Osteocyte (in vitro differentiated cells): Measurements from ENCODE around the gene CELF4. TPM values are rescaled to one million over a fixed set of nuclear protein-coding genes. Genes with fewer than 3 reads are reported as not detected.
A peak's percentile ranks its signal among the peaks of the same experiment; 100 is the strongest.

Experiments used
- DNase-seq: peaks from one replicate; pipeline ENCODE4 v3.0.0; 2021; ENCODE audit warnings: mixed read lengths; ENCODE audit not compliant: unreplicated experiment; ENCODE audit errors: extremely low spot score
- H3K27ac Mint-ChIP-seq: one replicate; pipeline ENCODE4 v1.8.0; 2021; ENCODE audit warnings: mild to moderate bottlenecking, mixed read lengths; ENCODE audit not compliant: unreplicated experiment
- H3K27me3 Mint-ChIP-seq: one replicate; pipeline ENCODE4 v1.8.0; 2021; ENCODE audit warnings: mixed read lengths; ENCODE audit not compliant: unreplicated experiment
- H3K36me3 Mint-ChIP-seq: one replicate; pipeline ENCODE4 v1.8.0; 2021; ENCODE audit warnings: mixed read lengths; ENCODE audit not compliant: unreplicated experiment
- H3K4me1 Mint-ChIP-seq: one replicate; pipeline ENCODE4 v1.8.0; 2021; ENCODE audit warnings: mixed read lengths; ENCODE audit not compliant: unreplicated experiment
- H3K4me3 Mint-ChIP-seq: one replicate; pipeline ENCODE4 v1.8.0; 2021; ENCODE audit warnings: mild to moderate bottlenecking, moderate library complexity, mixed read lengths; ENCODE audit not compliant: unreplicated experiment
- H3K9me3 Mint-ChIP-seq: one replicate; pipeline ENCODE4 v1.8.0; 2021; ENCODE audit warnings: mixed read lengths; ENCODE audit not compliant: unreplicated experiment
- total RNA-seq: library from RNA; stranded (reverse); gene quantifications from 2 replicates; pipeline ENCODE4 v1.2.1, GENCODE V29; 2021
- TF ChIP-seq, protein P1 (sequence below): fragments of 200-600 bp; sonication (generic); IDR thresholded peaks from 2 replicates; pipeline ENCODE4 v1.5.0; 2021; ENCODE audit warnings: antibody characterized with exemption, mild to moderate bottlenecking, moderate library complexity

CELF4 gene
- total RNA-seq, 1 donor from 2014 or later: not detected

DNA sequence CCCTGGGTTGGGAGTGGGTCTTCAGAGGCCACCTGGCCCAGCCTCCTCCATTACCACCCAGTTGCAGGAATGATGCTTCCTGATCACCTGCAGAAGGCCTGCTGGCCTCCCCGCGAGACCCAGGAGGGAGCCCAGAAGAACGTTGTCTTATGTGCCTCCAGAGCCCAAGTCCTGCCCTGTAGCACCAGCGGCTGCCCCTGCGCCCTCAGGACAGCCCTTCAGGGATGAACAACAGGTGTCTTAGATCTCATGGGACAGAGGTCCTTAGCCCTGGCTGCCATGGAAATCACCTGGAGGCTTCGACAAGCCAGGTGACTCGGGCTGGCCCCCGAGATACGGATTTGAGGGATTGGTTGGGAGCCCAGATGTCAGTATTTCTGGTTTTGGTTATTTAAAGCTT is 278.8 kb downstream of the CELF4 start:
- Mint-ChIP-seq H3K27ac (no peak overlapping the region), H3K9me3 (no peaks in the 10 kb centered on the region)

DNA sequence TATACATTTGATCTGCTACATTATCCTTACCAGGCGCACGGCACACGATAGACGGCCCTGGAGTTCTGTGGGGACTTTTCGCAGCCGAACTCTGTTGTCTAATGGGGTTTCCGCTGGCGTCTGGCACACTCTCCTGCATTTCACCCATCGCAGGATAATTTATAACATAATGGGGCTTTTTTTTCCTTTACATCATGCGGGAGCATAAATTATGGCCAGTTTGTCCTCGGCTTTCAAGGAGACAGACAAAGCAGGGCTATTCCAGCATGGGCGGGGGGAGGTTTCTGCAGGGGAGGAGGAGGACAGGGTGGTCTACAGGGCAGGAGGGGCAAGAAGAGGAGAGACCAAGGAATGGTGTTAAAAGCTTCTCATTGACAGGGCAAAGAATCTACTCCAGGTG is 279.8 kb downstream of the CELF4 start:
- H3K9me3 Mint-ChIP-seq: no peaks in the 10 kb centered on the region
- H3K4me1 Mint-ChIP-seq: no peaks in the 10 kb centered on the region
- no peak for DNase-seq
- TF ChIP-seq, protein P1, sequence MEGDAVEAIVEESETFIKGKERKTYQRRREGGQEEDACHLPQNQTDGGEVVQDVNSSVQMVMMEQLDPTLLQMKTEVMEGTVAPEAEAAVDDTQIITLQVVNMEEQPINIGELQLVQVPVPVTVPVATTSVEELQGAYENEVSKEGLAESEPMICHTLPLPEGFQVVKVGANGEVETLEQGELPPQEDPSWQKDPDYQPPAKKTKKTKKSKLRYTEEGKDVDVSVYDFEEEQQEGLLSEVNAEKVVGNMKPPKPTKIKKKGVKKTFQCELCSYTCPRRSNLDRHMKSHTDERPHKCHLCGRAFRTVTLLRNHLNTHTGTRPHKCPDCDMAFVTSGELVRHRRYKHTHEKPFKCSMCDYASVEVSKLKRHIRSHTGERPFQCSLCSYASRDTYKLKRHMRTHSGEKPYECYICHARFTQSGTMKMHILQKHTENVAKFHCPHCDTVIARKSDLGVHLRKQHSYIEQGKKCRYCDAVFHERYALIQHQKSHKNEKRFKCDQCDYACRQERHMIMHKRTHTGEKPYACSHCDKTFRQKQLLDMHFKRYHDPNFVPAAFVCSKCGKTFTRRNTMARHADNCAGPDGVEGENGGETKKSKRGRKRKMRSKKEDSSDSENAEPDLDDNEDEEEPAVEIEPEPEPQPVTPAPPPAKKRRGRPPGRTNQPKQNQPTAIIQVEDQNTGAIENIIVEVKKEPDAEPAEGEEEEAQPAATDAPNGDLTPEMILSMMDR: no peak
- no peaks in the 10 kb centered on the region for H3K36me3 Mint-ChIP-seq
- peaks cover 6% of the 10 kb centered on the region for H3K27me3 Mint-ChIP-seq
- no peak overlapping the region for H3K27ac Mint-ChIP-seq
- no peak overlapping the region for H3K4me3 Mint-ChIP-seq

More for the DNA sequence above, 278.8 kb downstream of the CELF4 start:
- peaks cover 2% of the 10 kb centered on the region for H3K27me3 Mint-ChIP-seq
- H3K4me3 Mint-ChIP-seq: no peak overlapping the region
- TF ChIP-seq, protein P1: no peak
- DNase-seq: no peak
- no peaks in the 10 kb centered on the region for H3K36me3 Mint-ChIP-seq
- H3K4me1 Mint-ChIP-seq: no peaks in the 10 kb centered on the region

DNA sequence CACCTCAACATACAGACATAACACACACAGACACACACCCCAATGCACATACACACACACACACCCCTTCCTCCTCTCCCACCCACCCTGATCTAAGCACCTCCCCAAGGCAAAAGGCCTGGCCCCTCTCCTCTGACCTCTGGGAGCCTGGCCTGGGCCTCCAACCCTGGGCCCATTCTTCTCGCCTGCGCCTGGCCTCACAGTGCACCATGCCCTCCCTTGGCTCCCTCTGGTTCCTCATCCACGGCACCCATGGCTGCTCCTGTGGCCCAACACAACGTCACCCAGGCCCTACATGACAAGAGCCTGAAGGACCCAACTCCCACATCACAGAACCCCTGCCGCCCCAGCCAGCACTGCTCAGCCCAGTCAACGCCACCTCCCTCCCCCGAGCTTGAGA is 281.3 kb downstream of the CELF4 start:
- DNase-seq: no peak
- no peaks in the 10 kb centered on the region for H3K4me1 Mint-ChIP-seq
- H3K27me3 Mint-ChIP-seq: peaks cover 9% of the 10 kb centered on the region
- TF ChIP-seq, protein P1: no peak
- H3K36me3 Mint-ChIP-seq: no peaks in the 10 kb centered on the region
- H3K4me3 Mint-ChIP-seq: no peak overlapping the region
- H3K9me3 Mint-ChIP-seq: no peaks in the 10 kb centered on the region
- no peak overlapping the region for H3K27ac Mint-ChIP-seq

DNA sequence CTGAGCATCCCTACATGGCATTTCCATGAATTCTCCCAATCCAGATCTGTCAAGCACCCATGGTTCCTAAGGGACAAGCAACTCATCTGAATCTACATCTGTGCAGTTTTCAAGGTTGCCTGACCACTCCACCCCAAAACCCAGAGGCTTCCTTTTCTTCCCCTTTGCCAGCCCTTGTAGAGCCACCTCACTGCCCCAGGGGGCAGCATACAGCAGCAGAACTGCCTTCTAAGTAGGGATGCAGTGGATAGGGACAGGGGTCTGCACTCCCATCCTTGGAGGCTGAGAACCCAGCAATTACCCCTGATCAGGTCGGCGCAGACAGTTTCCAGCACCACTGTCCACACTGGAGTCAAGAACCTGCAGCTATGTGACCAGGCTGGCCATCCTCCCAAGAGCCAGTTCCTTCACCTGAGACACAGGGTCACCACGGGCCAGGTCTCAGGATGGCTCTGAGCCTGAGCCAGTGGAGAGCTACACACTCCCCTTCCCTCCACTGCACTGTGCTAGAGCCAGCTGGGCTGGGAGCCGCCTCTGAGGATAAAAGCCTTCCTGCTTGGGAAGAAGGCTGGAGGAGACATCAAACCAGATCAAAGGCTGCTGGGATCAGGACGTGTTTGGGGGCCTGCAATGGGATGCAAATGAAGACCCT is 283.1 kb downstream of the CELF4 start:
- no peak overlapping the region for H3K4me3 Mint-ChIP-seq
- no peaks in the 10 kb centered on the region for H3K36me3 Mint-ChIP-seq
- no peak for DNase-seq
- peaks cover 11% of the 10 kb centered on the region for H3K27me3 Mint-ChIP-seq
- no peak overlapping the region for H3K27ac Mint-ChIP-seq
- H3K9me3 Mint-ChIP-seq: no peaks in the 10 kb centered on the region
- TF ChIP-seq, protein P1: peak; percentile 57
- no peaks in the 10 kb centered on the region for H3K4me1 Mint-ChIP-seq

DNA sequence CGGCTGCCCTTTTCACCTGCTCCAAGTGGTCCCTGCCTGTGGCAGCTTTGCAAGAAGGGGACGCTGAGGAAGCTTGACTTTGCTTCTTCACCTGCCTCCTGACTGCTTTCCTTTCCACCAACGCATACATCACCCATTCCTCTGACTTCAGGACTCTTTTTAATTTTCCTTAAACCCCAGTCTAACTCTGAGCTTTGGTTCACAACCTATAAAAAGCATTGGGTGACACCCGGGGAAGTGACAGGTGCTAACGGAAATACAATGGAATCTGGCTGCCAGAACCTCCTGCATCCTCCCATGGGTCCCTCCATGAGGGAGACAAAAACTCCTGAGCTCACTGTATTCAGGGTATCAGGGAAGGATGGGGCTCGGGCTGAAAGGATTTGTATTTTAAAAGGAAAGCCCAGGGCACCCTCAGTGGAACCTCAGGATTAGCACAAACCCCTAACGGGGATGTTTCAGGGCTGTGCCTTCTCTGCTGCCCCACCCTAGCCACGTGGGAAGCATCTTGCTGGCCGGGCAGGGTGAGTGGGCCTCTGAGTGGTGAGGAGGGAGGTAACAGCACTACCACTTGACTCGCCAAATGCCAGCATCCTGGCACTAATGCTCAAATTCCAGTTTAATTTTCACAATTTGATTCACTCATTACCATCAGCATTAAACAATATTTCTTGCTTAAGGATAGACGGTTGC is 284.8 kb downstream of the CELF4 start:
- Mint-ChIP-seq H3K4me3 (no peak overlapping the region), H3K36me3 (no peaks in the 10 kb centered on the region), H3K9me3 (no peaks in the 10 kb centered on the region), H3K4me1 (no peaks in the 10 kb centered on the region), H3K27ac (no peak overlapping the region), H3K27me3 (peaks cover 13% of the 10 kb centered on the region)
- DNase-seq: no peak
- TF ChIP-seq, protein P1: no peak
